Natural killer cell (primary cell): ENCODE results near the gene LBX2. TPM values are rescaled to one million over a fixed set of nuclear protein-coding genes. Genes with fewer than 3 reads are reported as not detected.

Experiments used
- ATAC-seq, 3 donors: fragments of 150-1000 bp in 2 of 3; fragments of 200-7000 bp in 1 of 3; cut with Tn5 transposase; 1 replicate in 1 of 3; 2 replicates in 2 of 3; pipeline ENCODE4 v1.10.0; 2021; ENCODE audit warnings: mild to moderate bottlenecking in 2 of 3, moderate library complexity in 2 of 3
- DNase-seq, 2 donors: peaks; one replicate each; pipeline versions ENCODE4 v3.0.0 to v3.0.0-alpha.2; 2013 to 2021; ENCODE audit warnings: mixed read lengths in 1 of 2
- H3K27ac ChIP-seq: one replicate; pipeline ENCODE4 v1.5.1; 2013; ENCODE audit warnings: mild to moderate bottlenecking, low read length
- H3K27me3 ChIP-seq: one replicate; pipeline ENCODE4 v1.6.1; 2013; ENCODE audit warnings: low read length; ENCODE audit not compliant: control insufficient read depth, insufficient read depth
- H3K36me3 ChIP-seq: one replicate; pipeline ENCODE4 v1.6.1; 2013; ENCODE audit warnings: low read length; ENCODE audit not compliant: control insufficient read depth, insufficient read depth
- H3K4me1 ChIP-seq: one replicate; pipeline ENCODE4 v1.6.1; 2013; ENCODE audit warnings: low read length; ENCODE audit not compliant: control insufficient read depth, insufficient read depth
- H3K4me3 ChIP-seq: one replicate; pipeline ENCODE4 v1.5.1; 2013; ENCODE audit warnings: low read length
- H3K9me3 ChIP-seq: one replicate; pipeline ENCODE4 v1.6.1; 2013; ENCODE audit warnings: low read length; ENCODE audit not compliant: control insufficient read depth, insufficient read depth
- H3K27ac Mint-ChIP-seq, 2 donors: one replicate each; pipeline ENCODE4 v1.8.0; 2022; ENCODE audit warnings: mild to moderate bottlenecking in 2 of 2, mixed read lengths in 2 of 2, moderate library complexity in 1 of 2
- H3K27me3 Mint-ChIP-seq, 2 donors: one replicate each; pipeline ENCODE4 v1.8.0; 2022; ENCODE audit warnings: low read depth in 2 of 2, mixed read lengths in 2 of 2
- H3K36me3 Mint-ChIP-seq: one replicate; pipeline ENCODE4 v1.8.0; 2022; ENCODE audit warnings: mixed read lengths
- H3K4me1 Mint-ChIP-seq, 2 donors: one replicate each; pipeline ENCODE4 v1.8.0; 2022; ENCODE audit warnings: mixed read lengths in 2 of 2
- H3K4me3 Mint-ChIP-seq: one replicate; pipeline ENCODE4 v1.8.0; 2022; ENCODE audit warnings: mild to moderate bottlenecking, moderate library complexity, mixed read lengths
- H3K9me3 Mint-ChIP-seq, 2 donors: one replicate each; pipeline ENCODE4 v1.8.0; 2022; ENCODE audit warnings: mixed read lengths in 2 of 2
- CTCF ChIP-seq: fragments of 200-600 bp; IDR thresholded peaks from one replicate; pipeline ENCODE4 v1.8.0; 2022; ENCODE audit warnings: antibody characterized with exemption
- WGBS: methylation state at CpG from one replicate; pipeline ENCODE4 v1.1.7; 2013; ENCODE audit warnings: missing lambda C conversion rate; ENCODE audit not compliant: insufficient coverage; 5-methylcytosine and 5-hydroxymethylcytosine counted together
- intact Hi-C: fragments of 100-400 bp; cut with micrococcal nuclease; formaldehyde crosslinking; loops from one replicate; pipeline ENCODE4 v1.14.2; 2022
- total RNA-seq, 4 donors: library from RNA; stranded (reverse); fragments of 120-200 nt in 1 of 4; gene quantifications; one replicate each; pipeline versions ENCODE4 v1.2.3 to v1.2.4, GENCODE V29; 2013 to 2022

Gene LBX2
- total RNA-seq, 3 donors from 2014 or later (not counting 1 experiment from before 2014, with no cell fraction given): 1.7 to 1.9 (median 1.8) TPM

- Mint-ChIP-seq H3K36me3 (no peaks in the 10 kb centered on the region), H3K4me3 (no peak overlapping the region), H3K9me3 (no peaks in the 10 kb centered on the region), H3K27ac (no peak overlapping the region), H3K27me3 (no peaks in the 10 kb centered on the region), H3K4me1 (peaks cover 0 to 10% of the 10 kb centered on the region in 2 donors)
- TF ChIP-seq CTCF: no peak
- DNase-seq (no peak), ATAC-seq (no peak)
- Histone ChIP-seq H3K4me1 (no peaks in the 10 kb centered on the region), H3K27ac (no peak overlapping the region), H3K27me3 (no peaks in the 10 kb centered on the region), H3K4me3 (no peak overlapping the region), H3K36me3 (peaks cover 44% of the 10 kb centered on the region), H3K9me3 (no peaks in the 10 kb centered on the region)
- WGBS: 97% methylated on average over 12 of the region's 12 CpGs
- intact Hi-C loops: no loop called here
Observed at GRCh38 chr2:74491648-74492544, 7.5 kb downstream of the LBX2 start.

- Mint-ChIP-seq H3K27ac (no peak overlapping the region), H3K36me3 (peaks cover 8% of the 10 kb centered on the region), H3K9me3 (no peaks in the 10 kb centered on the region), H3K27me3 (no peaks in the 10 kb centered on the region), H3K4me1 (peaks cover 5 to 18% of the 10 kb centered on the region in 2 donors), H3K4me3 (no peak overlapping the region)
- intact Hi-C loops: no loop called here
- ATAC-seq (no peak), DNase-seq (no peak)
- H3K4me3 ChIP-seq: no peak overlapping the region
- TF ChIP-seq CTCF: no peak
- no peaks in the 10 kb centered on the region for H3K4me1 ChIP-seq
- no peaks in the 10 kb centered on the region for H3K9me3 ChIP-seq
- H3K36me3 ChIP-seq: peaks cover 48% of the 10 kb centered on the region
- WGBS: 98% methylated on average over 6 of the region's 9 CpGs
- no peaks in the 10 kb centered on the region for H3K27me3 ChIP-seq
- no peak overlapping the region for H3K27ac ChIP-seq
Observed at GRCh38 chr2:74489906-74490305, 9.5 kb downstream of the LBX2 start.

- H3K27me3 ChIP-seq: no peaks in the 10 kb centered on the region
- Mint-ChIP-seq H3K27ac (no peak overlapping the region), H3K36me3 (peaks cover 8% of the 10 kb centered on the region), H3K4me1 (peaks cover 5 to 18% of the 10 kb centered on the region in 2 donors), H3K27me3 (no peaks in the 10 kb centered on the region), H3K9me3 (no peaks in the 10 kb centered on the region), H3K4me3 (no peak overlapping the region)
- peaks cover 46% of the 10 kb centered on the region for H3K36me3 ChIP-seq
- DNase-seq: no peak
- H3K4me1 ChIP-seq: peaks cover 2% of the 10 kb centered on the region
- H3K9me3 ChIP-seq: no peaks in the 10 kb centered on the region
- H3K4me3 ChIP-seq: no peak overlapping the region
- intact Hi-C loops: no loop called here
- WGBS: 99% methylated on average over 9 of the region's 9 CpGs
- no peak for ATAC-seq
- H3K27ac ChIP-seq: no peak overlapping the region
- TF ChIP-seq CTCF: no peak
Observed at GRCh38 chr2:74488643-74489481, 10.5 kb downstream of the LBX2 start.
